GM12891 (cell line): ENCODE results near the gene IL1RAPL1.

Experiments used
- DNase-seq: peaks from one replicate; pipeline ENCODE4 v3.0.0; 2011; ENCODE audit warnings: low spot score; ENCODE audit not compliant: insufficient read length
- FAIRE-seq: peaks from 2 replicates; lab custom pipeline; 2011; peaks lifted over from hg19 to GRCh38; lab: Jason Lieb, UNC
- PAX5 ChIP-seq: IDR thresholded peaks from 2 replicates; pipeline ENCODE4 v1.6.1; 2011; ENCODE audit warnings: low read length, moderate library complexity, mild to moderate bottlenecking; ENCODE audit not compliant: insufficient read depth, severe bottlenecking
- POLR2A ChIP-seq: IDR thresholded peaks from 2 replicates; pipeline ENCODE4 v1.6.1; 2011; ENCODE audit warnings: low read depth, low read length, control low read depth
- POLR2AphosphoS5 ChIP-seq: IDR thresholded peaks from 2 replicates; pipeline ENCODE4 v1.6.1; 2011; ENCODE audit warnings: low read depth, low read length, control low read depth
- POU2F2 ChIP-seq: IDR thresholded peaks from 2 replicates; pipeline ENCODE4 v1.6.1; 2011; ENCODE audit warnings: low read depth, mild to moderate bottlenecking, control low read depth, low read length, moderate library complexity
- SPI1 ChIP-seq: IDR thresholded peaks from 2 replicates; pipeline ENCODE4 v1.6.1; 2011; ENCODE audit warnings: low read depth, low read length, control low read depth
- TAF1 ChIP-seq: IDR thresholded peaks from 2 replicates; pipeline ENCODE4 v1.6.1; 2011; ENCODE audit warnings: low read depth, low read length, control low read depth

IL1RAPL1 gene

GRCh38 chrX:29376584-29376983 is 789.3 kb downstream of the IL1RAPL1 start:
- TF ChIP-seq PAX5, result no peak
- no peak for TF ChIP-seq TAF1
- TF ChIP-seq POLR2A, result no peak
- no peak for TF ChIP-seq SPI1
- TF ChIP-seq POU2F2, result no peak
- DNase-seq (no peak), FAIRE-seq (no peak)

GRCh38 chrX:29382811-29383210 is 795.6 kb downstream of the IL1RAPL1 start:
- FAIRE-seq, result no peak
- no peak for DNase-seq
- TF ChIP-seq POLR2AphosphoS5, result no peak
- no peak for TF ChIP-seq PAX5
- no peak for TF ChIP-seq POLR2A
- no peak for TF ChIP-seq POU2F2
- TF ChIP-seq SPI1, result no peak
- no peak for TF ChIP-seq TAF1

DNA sequence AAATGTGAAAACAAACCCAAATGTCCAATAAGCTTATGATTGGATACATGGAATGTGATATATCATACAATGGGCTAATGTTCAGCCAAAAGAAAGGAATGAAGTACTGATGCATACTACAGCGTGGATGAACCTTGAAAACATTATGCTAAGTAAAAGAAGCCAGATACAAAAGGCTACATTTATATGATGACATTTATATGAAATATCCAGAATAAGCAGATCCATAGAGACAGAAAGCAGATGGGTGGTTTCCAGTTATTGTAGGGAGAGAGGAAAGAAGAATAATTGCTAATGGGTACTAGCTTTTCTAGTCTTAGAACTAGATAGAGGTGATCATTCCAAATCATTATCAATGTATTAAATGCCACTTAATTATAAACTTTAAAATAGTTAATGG is 801.3 kb downstream of the IL1RAPL1 start:
- FAIRE-seq (no peak), DNase-seq (no peak)
- TF ChIP-seq POU2F2 (no peak), TAF1 (no peak)

GRCh38 chrX:29397506-29397905 is 810.3 kb downstream of the IL1RAPL1 start:
- no peak for TF ChIP-seq POLR2AphosphoS5
- no peak for TF ChIP-seq SPI1
- TF ChIP-seq PAX5, result no peak
- TF ChIP-seq TAF1, result no peak
- no peak for TF ChIP-seq POLR2A
- no peak for TF ChIP-seq POU2F2
- no peak for FAIRE-seq
- DNase-seq, result no peak

DNA sequence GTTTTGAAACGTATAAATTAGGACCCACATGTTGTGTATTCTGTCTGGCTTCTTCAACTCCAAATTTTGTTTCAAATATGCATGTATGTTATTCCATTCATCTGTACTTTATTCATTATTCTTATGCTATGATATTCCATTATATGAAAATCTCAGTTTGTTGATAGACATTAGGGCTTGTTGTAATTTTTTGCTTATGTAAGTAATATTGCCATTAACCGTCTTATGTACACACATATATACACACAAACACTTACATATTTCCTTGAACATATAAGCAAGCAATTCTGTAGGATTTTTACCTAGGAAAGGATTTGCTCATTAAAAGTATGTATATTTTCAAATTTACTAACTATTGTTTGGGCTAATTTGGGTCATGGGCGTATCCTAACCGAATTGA is 820.1 kb downstream of the IL1RAPL1 start:
- DNase-seq, result no peak
- no peak for FAIRE-seq
- TF ChIP-seq POLR2A (no peak), SPI1 (no peak), POLR2AphosphoS5 (no peak), TAF1 (no peak), POU2F2 (no peak), PAX5 (no peak)

- FAIRE-seq, result no peak
Measured at GRCh38 chrX:29419774-29420553, 832.7 kb downstream of the IL1RAPL1 start.

DNA sequence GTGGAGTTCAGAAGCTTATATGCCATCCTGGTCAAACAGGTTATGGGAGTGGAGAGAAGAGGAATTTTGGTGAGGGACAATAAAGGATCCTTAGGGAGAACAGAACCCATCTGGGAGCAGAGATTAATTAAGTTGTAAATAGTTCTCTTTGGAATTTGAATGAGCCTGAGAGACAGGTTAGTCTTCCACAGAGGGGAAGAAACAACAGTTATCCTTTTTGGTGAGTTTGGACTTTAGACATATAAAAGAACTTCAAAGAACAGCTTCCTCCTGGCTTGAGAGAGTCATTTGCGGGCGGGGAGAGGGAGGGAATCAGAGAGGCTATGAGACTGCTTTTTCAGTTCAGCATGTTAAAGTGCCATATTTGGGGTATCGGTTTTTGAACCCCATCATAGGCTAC is 834.8 kb downstream of the IL1RAPL1 start:
- FAIRE-seq (no peak), DNase-seq (no peak)
- TF ChIP-seq PAX5 (no peak), POU2F2 (no peak), SPI1 (no peak), POLR2AphosphoS5 (no peak), TAF1 (no peak), POLR2A (no peak)

More at GRCh38 chrX:29419774-29420553, 832.7 kb downstream of the IL1RAPL1 start:
- DNase-seq, result no peak
- TF ChIP-seq POU2F2 (no peak), POLR2AphosphoS5 (no peak), TAF1 (no peak), SPI1 (no peak), POLR2A (no peak), PAX5 (no peak)

DNA sequence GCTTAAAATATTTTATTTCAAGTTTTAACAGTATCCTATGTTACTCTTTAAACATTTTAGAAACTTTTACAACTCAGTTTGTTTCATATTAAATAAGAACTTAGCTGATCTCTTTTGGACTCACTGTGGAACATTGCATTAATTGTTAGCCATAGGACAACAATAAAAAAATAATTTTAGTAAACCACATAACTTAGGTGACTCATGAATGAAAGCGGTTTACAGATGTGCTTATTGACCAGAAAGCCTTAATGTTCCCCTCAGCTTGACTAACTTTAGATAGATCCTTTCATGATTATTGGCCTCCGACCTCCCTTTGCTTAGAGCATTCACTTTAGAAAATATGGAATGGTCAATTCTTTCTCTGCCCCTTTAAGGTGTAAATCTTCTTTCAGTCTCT is 844.6 kb downstream of the IL1RAPL1 start:
- no peak for TF ChIP-seq POLR2AphosphoS5
- no peak for TF ChIP-seq TAF1
- TF ChIP-seq POU2F2, result no peak
- no peak for TF ChIP-seq POLR2A
- no peak for TF ChIP-seq PAX5
- TF ChIP-seq SPI1, result no peak
- no peak for FAIRE-seq
- DNase-seq, result no peak

DNA sequence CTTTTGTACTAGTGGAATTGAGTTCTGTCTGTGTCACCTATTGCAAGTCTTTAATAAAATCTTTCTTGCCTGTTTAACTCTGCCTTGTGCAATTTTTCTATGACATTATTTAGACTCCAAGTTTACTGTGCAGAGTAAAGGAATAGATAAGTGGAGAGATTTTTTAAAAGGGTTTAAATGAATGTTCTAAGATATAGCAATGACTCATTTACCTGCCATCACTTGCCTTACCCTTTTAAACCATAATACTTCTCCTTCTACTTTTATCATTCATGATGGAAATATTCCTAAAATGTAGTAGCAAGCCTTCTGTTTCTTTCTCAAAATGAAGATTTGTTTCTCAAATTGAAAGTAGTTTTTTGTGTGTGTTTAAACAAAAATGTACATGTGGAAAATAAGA is 845.3 kb downstream of the IL1RAPL1 start:
- TF ChIP-seq TAF1 (no peak), POLR2AphosphoS5 (no peak), SPI1 (no peak), POU2F2 (no peak), POLR2A (no peak), PAX5 (no peak)
- FAIRE-seq (no peak), DNase-seq (no peak)

DNA sequence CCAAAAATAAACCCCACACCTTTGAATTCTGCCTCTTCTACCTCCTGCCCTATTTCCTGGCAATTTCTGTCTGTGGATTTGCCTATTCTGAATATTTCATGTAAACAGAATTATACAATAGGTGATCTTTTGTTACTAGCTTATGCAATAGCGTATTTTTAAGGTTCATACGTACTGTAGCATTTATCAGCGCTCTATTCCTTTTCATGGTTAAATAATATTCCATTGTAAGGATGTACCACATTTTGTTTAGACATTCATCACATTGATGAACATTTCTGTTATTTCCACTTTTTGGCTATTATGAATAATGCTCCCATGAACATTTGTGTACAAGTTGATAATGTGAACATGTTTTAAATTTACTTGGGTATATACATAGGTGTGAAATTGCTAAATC is 847.7 kb downstream of the IL1RAPL1 start:
- FAIRE-seq (peak; percentile 23), DNase-seq (no peak)
- TF ChIP-seq SPI1 (no peak), POLR2A (no peak), PAX5 (no peak), POU2F2 (no peak), TAF1 (no peak), POLR2AphosphoS5 (no peak)

DNA sequence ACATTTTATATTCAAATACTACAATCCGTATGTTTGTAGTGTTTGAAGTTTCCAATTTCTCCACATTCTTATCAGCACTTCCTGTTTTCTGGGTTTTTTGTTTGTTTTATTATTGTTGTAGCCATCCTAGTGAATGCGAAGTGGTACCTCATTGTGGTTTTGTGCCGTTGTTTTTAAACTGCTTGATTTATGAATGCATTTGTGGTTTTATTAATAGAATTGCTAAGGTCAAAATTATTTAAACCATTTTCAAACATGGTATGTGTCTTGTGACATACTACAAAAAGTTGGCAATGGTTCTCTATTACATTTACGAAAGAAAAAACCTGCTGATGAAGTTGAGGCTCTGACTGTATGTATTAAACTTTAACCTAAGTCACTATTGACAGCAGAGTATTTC is 848.1 kb downstream of the IL1RAPL1 start:
- TF ChIP-seq POLR2AphosphoS5, result no peak
- no peak for TF ChIP-seq SPI1
- TF ChIP-seq TAF1, result no peak
- no peak for TF ChIP-seq POU2F2
- TF ChIP-seq PAX5, result no peak
- TF ChIP-seq POLR2A, result no peak
- FAIRE-seq (no peak), DNase-seq (no peak)
